H1 (cell line): ENCODE measurements around the gene SHISA9.

Experiments used
- CEBPB ChIP-seq: IDR thresholded peaks from 2 replicates; pipeline ENCODE4 v1.6.1; 2012; ENCODE audit warnings: low read depth, low read length
- HDAC6 ChIP-seq: IDR thresholded peaks from one replicate; pipeline ENCODE4 v1.7.1; 2012; ENCODE audit warnings: low read depth, mild to moderate bottlenecking, inconsistent platforms, low read length, moderate library complexity
- RFX5 ChIP-seq: IDR thresholded peaks from 2 replicates; pipeline ENCODE4 v1.6.1; 2011; ENCODE audit warnings: low read depth, low read length, improper control_type of control experiment, borderline replicate concordance
- SUZ12 ChIP-seq: fragments of 200-600 bp; sonication (generic); IDR thresholded peaks from 2 replicates; pipeline ENCODE4 v1.6.1; 2012; ENCODE audit warnings: mild to moderate bottlenecking, inconsistent platforms, low read length, moderate library complexity, mixed read lengths
- TCF12 ChIP-seq: IDR thresholded peaks from 2 replicates; pipeline ENCODE4 v1.6.1; 2011; ENCODE audit warnings: low read depth, mild to moderate bottlenecking, low read length

DNA sequence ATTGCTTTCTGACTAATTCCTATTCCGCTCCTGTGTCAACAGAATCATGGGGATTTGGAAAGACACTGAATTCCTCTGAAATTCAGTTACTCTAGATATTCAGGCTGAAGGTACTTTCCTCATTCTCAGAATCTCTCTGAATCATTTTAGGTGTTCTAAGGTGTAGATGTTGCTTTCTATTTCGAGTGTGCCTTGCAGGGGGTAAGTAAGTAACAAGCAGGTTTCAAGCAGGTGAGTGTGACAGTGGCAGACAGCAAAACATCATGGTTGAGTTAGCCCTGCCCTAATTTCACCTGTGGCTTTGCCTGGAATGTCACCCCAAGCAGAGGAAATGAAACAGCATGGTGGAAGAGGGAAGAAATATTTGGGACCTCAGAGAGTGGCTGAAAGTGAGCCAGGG, 75.1 kb downstream of the SHISA9 start:
- TF ChIP-seq HDAC6 (no peak), RFX5 (no peak), TCF12 (no peak), SUZ12 (no peak), CEBPB (no peak)
